Measurements from ENCODE around the gene EFS.
"Not testable (repeated sequence)": the region's sequence is repeated elsewhere in the genome, so short reads cannot be mapped to it uniquely, and the experiment has no call there.

EFS gene

GRCh38 chr14:23398348-23398747, 33.4 kb upstream of the EFS start:
- FAIRE-seq = no peak

- FAIRE-seq = no peak
These were observed 31.9 kb upstream of the EFS start for GRCh38 chr14:23396781-23397407.

- FAIRE-seq = no peak
These were observed 31.2 kb upstream of the EFS start for GRCh38 chr14:23396126-23396525.

- no peak for FAIRE-seq
These were observed 27.6 kb upstream of the EFS start for GRCh38 chr14:23392613-23393012.

- not testable (repeated sequence) for FAIRE-seq
These were observed 24.9 kb upstream of the EFS start for GRCh38 chr14:23389871-23390270.

GRCh38 chr14:23389396-23389795, 24.4 kb upstream of the EFS start:
- no peak for FAIRE-seq

- FAIRE-seq = no peak
These were observed 24.0 kb upstream of the EFS start for GRCh38 chr14:23388996-23389395.

- FAIRE-seq = no peak
These were observed 23.2 kb upstream of the EFS start for GRCh38 chr14:23387916-23388882.

- FAIRE-seq = no peak
These were observed 22.0 kb upstream of the EFS start for GRCh38 chr14:23386999-23387398.

GRCh38 chr14:23386266-23386657, 21.3 kb upstream of the EFS start:
- not testable (repeated sequence) for FAIRE-seq

GRCh38 chr14:23385642-23386265, 20.8 kb upstream of the EFS start:
- FAIRE-seq = no peak

- FAIRE-seq = no peak
These were observed 20.3 kb upstream of the EFS start for GRCh38 chr14:23385244-23385641.

GRCh38 chr14:23384364-23385080, 19.6 kb upstream of the EFS start:
- FAIRE-seq = no peak

- no peak for FAIRE-seq
These were observed 17.9 kb upstream of the EFS start for GRCh38 chr14:23382731-23383440.

- no peak for FAIRE-seq
These were observed 17.3 kb upstream of the EFS start for GRCh38 chr14:23382276-23382675.

- no peak for FAIRE-seq
These were observed 16.9 kb upstream of the EFS start for GRCh38 chr14:23381871-23382270.

GRCh38 chr14:23380976-23381375, 16.0 kb upstream of the EFS start:
- FAIRE-seq = no peak

GRCh38 chr14:23380197-23380914, 15.4 kb upstream of the EFS start:
- no peak for FAIRE-seq

GRCh38 chr14:23379366-23380196, 14.6 kb upstream of the EFS start:
- FAIRE-seq = no peak

GRCh38 chr14:23378612-23379220, 13.7 kb upstream of the EFS start:
- no peak for FAIRE-seq
